ENCODE results near the gene CAPN14. TPM values are rescaled to one million over a fixed set of nuclear protein-coding genes. Genes with fewer than 3 reads are reported as not detected.

CAPN14 gene
- total RNA-seq, 1 experiment from 2014 or later = not detected

GRCh38 chr2:31239593-31240177 lies 22.4 kb upstream of the CAPN14 start:
- no TSS peak for BruUV-seq (replicated peaks)

GRCh38 chr2:31238906-31239592 lies 21.7 kb upstream of the CAPN14 start:
- H3K27ac ChIP-seq (ENCODE audit: low read depth, low read length) = no peak overlapping the region
- intact Hi-C loops (cut with micrococcal nuclease) = no loop called here
- ChIA-PET POLR2A (no interaction called here), CTCF (no interaction called here), RAD21 (ENCODE audit: low non-redundant PET in 1 of 2, low total read pairs in 2 of 2, uncharacterized antibody in 2 of 2, unreplicated experiment in 2 of 2) (no interaction called here)
- no peak for ATAC-seq
- no peak for DNase-seq (ENCODE audit: low read depth, low spot score)
- H3K9me2 ChIP-seq (ENCODE audit: insufficient read depth) = no peaks in the 10 kb centered on the region
- H3K4me2 ChIP-seq (ENCODE audit: low read length) = no peak overlapping the region
- no peak overlapping the region for H3K9ac ChIP-seq (ENCODE audit: low read length)
- no peak overlapping the region for H3K4me3 ChIP-seq (replicated peaks in 1 of 2; ENCODE audit: low read depth in 1 of 2, low read length in 2 of 2)
- H3K9me3 ChIP-seq (ENCODE audit: control insufficient read depth in 1 of 2, insufficient read depth in 1 of 2, low read depth in 1 of 2, low read length in 2 of 2) = no peaks in the 10 kb centered on the region
- no peaks in the 10 kb centered on the region for H4K20me1 ChIP-seq (ENCODE audit: insufficient read depth)
- no peaks in the 10 kb centered on the region for H3K4me1 ChIP-seq (ENCODE audit: control insufficient read depth in 1 of 2, insufficient read depth in 2 of 2, low read length in 2 of 2)
- no TSS peak for BruUV-seq (replicated peaks)
- no peaks in the 10 kb centered on the region for H3K79me2 ChIP-seq (ENCODE audit: insufficient read depth, low read length)
- no peaks in the 10 kb centered on the region for H3K36me3 ChIP-seq (ENCODE audit: control insufficient read depth in 1 of 2, insufficient read depth in 2 of 2, low read length in 2 of 2)
- H3K27me3 ChIP-seq (ENCODE audit: insufficient read depth, low read length) = no peaks in the 10 kb centered on the region
- no peak overlapping the region for H2AFZ ChIP-seq (ENCODE audit: low read depth, low read length, poor library complexity, severe bottlenecking)
- TF ChIP-seq TCF7L2 (IDR thresholded peaks at IDR 0.05; ENCODE audit: borderline replicate concordance, extremely low read depth, insufficient read depth, insufficient read length) = no peak
- TF ChIP-seq SRF (IDR thresholded peaks at IDR 0.05; ENCODE audit: low read depth) = no peak
- TF ChIP-seq ZFX (IDR thresholded peaks at IDR 0.05) = no peak
- TF ChIP-seq MAX (IDR thresholded peaks at IDR 0.05) = no peak
- no peak for TF ChIP-seq SIN3A (IDR thresholded peaks at IDR 0.05; ENCODE audit: low read depth)
- TF ChIP-seq CBX3 (IDR thresholded peaks at IDR 0.05; ENCODE audit: low read depth) = no peak
- no peak for TF ChIP-seq SP1 (IDR thresholded peaks at IDR 0.05; ENCODE audit: low read depth)
- no peak for TF ChIP-seq FOSL1 (IDR thresholded peaks at IDR 0.05; ENCODE audit: low read depth)
- no peak for TF ChIP-seq EZH2 (IDR thresholded peaks at IDR 0.05)
- TF ChIP-seq POLR2AphosphoS5 (IDR thresholded peaks at IDR 0.05; ENCODE audit: low read depth, low read length) = no peak
- no peak for TF ChIP-seq JUND (IDR thresholded peaks at IDR 0.05)
- no peak for TF ChIP-seq RAD21 (IDR thresholded peaks at IDR 0.05; ENCODE audit: low read depth)
- TF ChIP-seq ELF1 (IDR thresholded peaks at IDR 0.05; ENCODE audit: borderline replicate concordance, low read depth) = no peak
- no peak for TF ChIP-seq CEBPB (IDR thresholded peaks at IDR 0.05; ENCODE audit: low read depth)
- no peak for TF ChIP-seq EZH2phosphoT487 (IDR thresholded peaks at IDR 0.05; ENCODE audit: borderline replicate concordance)

More at GRCh38 chr2:31239593-31240177, 22.4 kb upstream of the CAPN14 start:
- Histone ChIP-seq H3K9me3 (ENCODE audit: control insufficient read depth in 1 of 2, insufficient read depth in 1 of 2, low read depth in 1 of 2, low read length in 2 of 2) (no peaks in the 10 kb centered on the region), H3K9ac (ENCODE audit: low read length) (no peak overlapping the region), H3K27me3 (ENCODE audit: insufficient read depth, low read length) (no peaks in the 10 kb centered on the region), H3K27ac (ENCODE audit: low read depth, low read length) (no peak overlapping the region), H4K20me1 (ENCODE audit: insufficient read depth) (no peaks in the 10 kb centered on the region), H2AFZ (ENCODE audit: low read depth, low read length, poor library complexity, severe bottlenecking) (no peak overlapping the region), H3K79me2 (ENCODE audit: insufficient read depth, low read length) (no peaks in the 10 kb centered on the region), H3K4me3 (replicated peaks in 1 of 2; ENCODE audit: low read depth in 1 of 2, low read length in 2 of 2) (no peak overlapping the region), H3K4me2 (ENCODE audit: low read length) (no peak overlapping the region), H3K36me3 (ENCODE audit: control insufficient read depth in 1 of 2, insufficient read depth in 2 of 2, low read length in 2 of 2) (no peaks in the 10 kb centered on the region), H3K4me1 (ENCODE audit: control insufficient read depth in 1 of 2, insufficient read depth in 2 of 2, low read length in 2 of 2) (no peaks in the 10 kb centered on the region), H3K9me2 (ENCODE audit: insufficient read depth) (no peaks in the 10 kb centered on the region)
- intact Hi-C loops (cut with micrococcal nuclease) = no loop called here
- ATAC-seq (no peak), DNase-seq (ENCODE audit: low read depth, low spot score) (no peak)
- TF ChIP-seq ZBTB33 (IDR thresholded peaks at IDR 0.05; ENCODE audit: extremely low read depth, insufficient replicate concordance, low read length) (no peak), TCF7L2 (IDR thresholded peaks at IDR 0.05; ENCODE audit: borderline replicate concordance, extremely low read depth, insufficient read depth, insufficient read length) (no peak), RAD21 (IDR thresholded peaks at IDR 0.05; ENCODE audit: low read depth) (no peak)
- RAD21 ChIA-PET (ENCODE audit: low non-redundant PET in 1 of 2, low total read pairs in 2 of 2, uncharacterized antibody in 2 of 2, unreplicated experiment in 2 of 2) = no interaction called here
- POLR2A ChIA-PET = no interaction called here
- CTCF ChIA-PET = no interaction called here
